ENCODE results near the gene PPP1R14D.

Gene PPP1R14D

DNA sequence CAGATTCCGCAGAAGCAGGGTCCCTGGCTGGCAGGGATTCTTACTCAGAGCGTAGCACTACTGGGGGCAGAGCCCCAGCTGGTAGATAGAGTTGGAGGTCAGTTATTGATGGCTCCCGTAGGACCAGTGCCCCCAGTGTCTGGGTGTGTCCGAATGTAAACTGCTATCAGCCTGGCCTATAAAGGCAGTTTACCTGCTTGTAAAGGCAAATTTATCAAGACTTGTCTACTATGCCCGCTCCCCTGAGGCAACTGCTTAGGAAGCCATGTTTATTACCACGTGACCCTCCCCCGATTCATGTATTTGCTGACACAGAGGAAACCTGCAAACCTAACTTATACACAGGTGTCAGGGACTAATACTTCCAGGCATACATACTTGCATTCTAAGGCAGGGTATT is 607 bp upstream of the PPP1R14D start:
- Histone ChIP-seq H3K4me3 (ENCODE audit: low read length) (no peak overlapping the region), H3K27me3 (ENCODE audit: control insufficient read depth, insufficient read depth, low read length) (no peaks in the 10 kb centered on the region), H3K36me3 (ENCODE audit: control insufficient read depth, insufficient read depth, low read length) (no peaks in the 10 kb centered on the region), H3K9ac (ENCODE audit: low read length) (no peak overlapping the region), H3K4me1 (ENCODE audit: control insufficient read depth, insufficient read depth, low read length) (peaks cover 29% of the 10 kb centered on the region), H3K9me3 (ENCODE audit: control insufficient read depth, low read length) (no peaks in the 10 kb centered on the region)

DNA sequence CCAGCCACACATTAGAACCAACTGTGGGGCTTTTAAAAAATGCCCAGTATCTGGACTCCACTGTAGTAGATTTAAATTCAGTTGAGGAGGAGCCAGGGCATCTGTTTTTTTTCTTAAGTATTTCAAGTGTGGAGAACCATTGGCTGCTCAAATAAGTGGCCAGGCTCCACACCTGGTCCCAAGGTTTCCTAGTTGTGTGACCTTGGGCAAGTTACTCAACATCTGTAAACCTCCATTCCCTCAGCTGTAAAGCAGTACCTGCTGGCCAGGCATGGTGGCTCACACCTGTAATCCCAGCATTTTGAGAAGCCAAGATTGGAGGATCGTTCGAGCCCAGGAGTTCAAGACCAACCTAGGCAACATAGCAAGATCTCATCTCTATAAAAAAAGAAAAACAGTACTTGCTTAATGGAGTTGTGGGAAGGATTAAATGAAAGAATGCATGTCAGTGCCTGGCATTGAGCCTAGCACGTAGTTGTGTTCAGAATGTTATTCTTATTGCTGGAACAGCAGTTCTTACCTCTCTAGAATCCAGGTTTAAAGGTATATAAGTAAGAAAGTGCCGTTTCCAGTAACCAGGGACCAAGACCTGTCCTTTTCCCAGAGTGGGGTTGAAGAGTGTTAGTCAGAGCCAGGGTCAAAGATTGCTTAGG is 2.0 kb downstream of the PPP1R14D start:
- no peaks in the 10 kb centered on the region for H3K9me3 ChIP-seq (ENCODE audit: control insufficient read depth, low read length)
- no peak overlapping the region for H3K4me3 ChIP-seq (ENCODE audit: low read length)
- H3K4me1 ChIP-seq (ENCODE audit: control insufficient read depth, insufficient read depth, low read length): peaks cover 29% of the 10 kb centered on the region
- H3K27me3 ChIP-seq (ENCODE audit: control insufficient read depth, insufficient read depth, low read length): no peaks in the 10 kb centered on the region
- no peaks in the 10 kb centered on the region for H3K36me3 ChIP-seq (ENCODE audit: control insufficient read depth, insufficient read depth, low read length)
- no peak overlapping the region for H3K9ac ChIP-seq (ENCODE audit: low read length)

- H3K9ac ChIP-seq (ENCODE audit: low read length): peak overlapping the region; percentile 6
Observed at GRCh38 chr15:40825661-40826422, 2.7 kb downstream of the PPP1R14D start.

DNA sequence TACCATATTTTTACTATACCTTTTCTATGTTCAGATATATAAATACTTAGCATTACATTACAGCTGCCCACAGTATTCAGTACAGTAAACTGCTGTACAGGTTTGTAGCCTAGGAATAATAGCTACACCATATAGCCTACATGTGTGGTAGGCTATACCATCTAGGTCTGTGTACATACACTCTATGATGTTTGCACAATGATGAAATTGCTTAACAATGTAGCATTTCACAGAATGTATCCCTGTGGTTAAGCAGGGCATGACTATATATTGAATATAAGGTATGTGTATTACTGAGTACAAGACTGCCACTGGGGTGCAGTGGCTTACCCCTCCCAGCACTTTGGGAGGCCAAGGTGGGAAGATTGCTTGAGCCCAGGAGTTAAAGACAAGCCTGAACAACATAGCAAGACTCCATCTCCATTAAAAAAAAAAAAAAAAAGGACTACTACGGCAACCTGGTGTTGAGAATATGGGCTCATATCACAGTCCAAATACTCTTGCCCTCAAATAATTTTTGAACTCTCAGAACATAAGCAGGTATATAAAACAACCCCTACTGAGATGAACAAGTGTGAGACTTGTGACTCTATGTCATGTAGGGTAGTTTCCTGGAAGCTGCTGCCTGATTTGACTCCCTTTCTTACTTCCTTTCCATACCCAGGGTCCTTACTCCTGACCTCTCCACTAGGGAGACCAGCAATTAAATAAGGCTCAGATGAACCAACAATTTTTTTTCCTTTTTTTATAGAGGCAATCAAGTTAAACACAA is 4.8 kb downstream of the PPP1R14D start:
- H3K9me3 ChIP-seq (ENCODE audit: control insufficient read depth, low read length): no peaks in the 10 kb centered on the region
- peaks cover 23% of the 10 kb centered on the region for H3K4me1 ChIP-seq (ENCODE audit: control insufficient read depth, insufficient read depth, low read length)
- no peak overlapping the region for H3K4me3 ChIP-seq (ENCODE audit: low read length)
- H3K27me3 ChIP-seq (ENCODE audit: control insufficient read depth, insufficient read depth, low read length): no peaks in the 10 kb centered on the region
- H3K9ac ChIP-seq (ENCODE audit: low read length): no peak overlapping the region
- H3K36me3 ChIP-seq (ENCODE audit: control insufficient read depth, insufficient read depth, low read length): no peaks in the 10 kb centered on the region

More at GRCh38 chr15:40825661-40826422, 2.7 kb downstream of the PPP1R14D start:
- H3K4me3 ChIP-seq (ENCODE audit: low read length): no peak overlapping the region
- H3K27me3 ChIP-seq (ENCODE audit: control insufficient read depth, insufficient read depth, low read length): no peaks in the 10 kb centered on the region
- peaks cover 29% of the 10 kb centered on the region for H3K4me1 ChIP-seq (ENCODE audit: control insufficient read depth, insufficient read depth, low read length)
- no peaks in the 10 kb centered on the region for H3K36me3 ChIP-seq (ENCODE audit: control insufficient read depth, insufficient read depth, low read length)
- H3K9me3 ChIP-seq (ENCODE audit: control insufficient read depth, low read length): no peaks in the 10 kb centered on the region

- no peaks in the 10 kb centered on the region for H3K27me3 ChIP-seq (ENCODE audit: control insufficient read depth, insufficient read depth, low read length)
- H3K4me3 ChIP-seq (ENCODE audit: low read length): no peak overlapping the region
- no peaks in the 10 kb centered on the region for H3K9me3 ChIP-seq (ENCODE audit: control insufficient read depth, low read length)
- no peak overlapping the region for H3K9ac ChIP-seq (ENCODE audit: low read length)
- H3K36me3 ChIP-seq (ENCODE audit: control insufficient read depth, insufficient read depth, low read length): no peaks in the 10 kb centered on the region
- H3K4me1 ChIP-seq (ENCODE audit: control insufficient read depth, insufficient read depth, low read length): peaks cover 11% of the 10 kb centered on the region
Observed at GRCh38 chr15:40821195-40821594, 7.3 kb downstream of the PPP1R14D start.

DNA sequence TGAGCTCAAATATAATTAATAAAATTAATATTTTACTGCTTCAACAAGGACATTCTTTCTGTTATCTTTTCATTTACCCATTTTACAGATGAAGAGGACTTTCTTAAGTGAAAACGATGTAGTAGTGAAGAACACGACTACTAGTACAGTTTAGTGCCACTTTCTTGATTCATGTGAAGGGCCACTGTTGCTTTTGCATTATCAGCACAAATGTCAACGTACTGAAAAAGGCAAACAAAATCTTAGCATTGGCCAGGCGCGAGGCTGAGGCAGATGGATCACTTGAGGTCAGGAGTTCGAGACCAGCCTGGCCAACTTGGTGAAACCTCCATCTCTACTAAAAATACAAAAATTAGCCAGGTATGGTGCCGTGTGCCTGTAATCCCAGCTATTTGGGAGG is 9.5 kb downstream of the PPP1R14D start:
- Histone ChIP-seq H3K4me1 (ENCODE audit: control insufficient read depth, insufficient read depth, low read length) (no peaks in the 10 kb centered on the region), H3K9ac (ENCODE audit: low read length) (no peak overlapping the region), H3K9me3 (ENCODE audit: control insufficient read depth, low read length) (no peaks in the 10 kb centered on the region), H3K27me3 (ENCODE audit: control insufficient read depth, insufficient read depth, low read length) (no peaks in the 10 kb centered on the region), H3K4me3 (ENCODE audit: low read length) (no peak overlapping the region), H3K36me3 (ENCODE audit: control insufficient read depth, insufficient read depth, low read length) (peaks cover 2% of the 10 kb centered on the region)

GRCh38 chr15:40815042-40815698 is 13.3 kb downstream of the PPP1R14D start:
- Histone ChIP-seq H3K36me3 (ENCODE audit: control insufficient read depth, insufficient read depth, low read length) (peaks cover 9% of the 10 kb centered on the region), H3K4me3 (ENCODE audit: low read length) (no peak overlapping the region), H3K9me3 (ENCODE audit: control insufficient read depth, low read length) (no peaks in the 10 kb centered on the region), H3K9ac (ENCODE audit: low read length) (no peak overlapping the region), H3K4me1 (ENCODE audit: control insufficient read depth, insufficient read depth, low read length) (no peaks in the 10 kb centered on the region), H3K27me3 (ENCODE audit: control insufficient read depth, insufficient read depth, low read length) (no peaks in the 10 kb centered on the region)

- no peaks in the 10 kb centered on the region for H3K9me3 ChIP-seq (ENCODE audit: control insufficient read depth, low read length)
- no peak overlapping the region for H3K4me3 ChIP-seq (ENCODE audit: low read length)
- H3K9ac ChIP-seq (ENCODE audit: low read length): no peak overlapping the region
- H3K27me3 ChIP-seq (ENCODE audit: control insufficient read depth, insufficient read depth, low read length): no peaks in the 10 kb centered on the region
- peaks cover 9% of the 10 kb centered on the region for H3K36me3 ChIP-seq (ENCODE audit: control insufficient read depth, insufficient read depth, low read length)
- peaks cover 7% of the 10 kb centered on the region for H3K4me1 ChIP-seq (ENCODE audit: control insufficient read depth, insufficient read depth, low read length)
Observed at GRCh38 chr15:40812721-40813425, 15.6 kb downstream of the PPP1R14D start.

DNA sequence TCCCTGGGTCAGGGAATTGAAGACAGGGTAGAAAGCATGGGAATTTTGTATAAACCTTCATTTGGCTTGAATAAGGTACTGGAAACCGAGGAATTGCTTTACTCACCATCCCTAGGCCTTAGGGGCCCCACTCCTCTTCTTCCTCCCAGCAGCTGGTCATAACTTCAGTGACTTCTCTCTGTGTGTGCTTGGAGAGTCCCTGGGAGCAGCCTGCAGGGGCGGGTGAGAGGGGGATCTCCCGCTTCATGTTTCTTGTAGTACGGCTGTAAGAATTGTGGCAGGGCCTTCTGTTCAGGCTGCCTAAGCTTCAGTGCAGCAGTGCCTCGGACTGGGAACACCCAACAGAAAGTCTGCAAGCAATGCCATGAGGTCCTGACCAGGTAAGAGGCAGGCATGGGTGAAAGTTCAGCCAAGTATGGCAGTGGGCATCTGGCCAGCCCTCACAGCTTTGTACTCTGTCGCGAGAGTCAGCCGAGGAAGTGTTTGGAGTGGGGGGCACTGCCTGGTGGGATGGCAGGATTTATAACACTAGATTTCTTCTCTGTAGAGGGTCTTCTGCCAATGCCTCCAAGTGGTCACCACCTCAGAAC is 19.6 kb downstream of the PPP1R14D start:
- H3K9ac ChIP-seq (ENCODE audit: low read length): no peak overlapping the region
- H3K4me3 ChIP-seq (ENCODE audit: low read length): no peak overlapping the region
- H3K9me3 ChIP-seq (ENCODE audit: control insufficient read depth, low read length): no peaks in the 10 kb centered on the region
- peaks cover 21% of the 10 kb centered on the region for H3K4me1 ChIP-seq (ENCODE audit: control insufficient read depth, insufficient read depth, low read length)
- H3K36me3 ChIP-seq (ENCODE audit: control insufficient read depth, insufficient read depth, low read length): peaks cover 6% of the 10 kb centered on the region
- H3K27me3 ChIP-seq (ENCODE audit: control insufficient read depth, insufficient read depth, low read length): no peaks in the 10 kb centered on the region

GRCh38 chr15:40807888-40808461 is 20.5 kb downstream of the PPP1R14D start:
- H3K36me3 ChIP-seq (ENCODE audit: control insufficient read depth, insufficient read depth, low read length): no peaks in the 10 kb centered on the region
- peak overlapping the region; percentile 100 for H3K4me3 ChIP-seq (ENCODE audit: low read length)
- no peaks in the 10 kb centered on the region for H3K27me3 ChIP-seq (ENCODE audit: control insufficient read depth, insufficient read depth, low read length)
- H3K9me3 ChIP-seq (ENCODE audit: control insufficient read depth, low read length): no peaks in the 10 kb centered on the region
- H3K4me1 ChIP-seq (ENCODE audit: control insufficient read depth, insufficient read depth, low read length): peaks cover 29% of the 10 kb centered on the region
- peak overlapping the region; percentile 55 for H3K9ac ChIP-seq (ENCODE audit: low read length)
